A549 (cell line): ENCODE results near the gene ATXN7.

Experiments used
- JUN ChIP-seq, 2 experiments: fragments of >200 bp; sonication (Bioruptor Twin); formaldehyde crosslinking; IDR thresholded peaks; 2 replicates in 1 of 2; 3 replicates in 1 of 2; pipeline ENCODE4 v1.6.1; 2016 to 2017
- KDM1A ChIP-seq: fragments of 200-600 bp; sonication (generic); IDR thresholded peaks from 2 replicates; pipeline ENCODE4 v1.6.1; 2016; ENCODE audit warnings: low read depth, mild to moderate bottlenecking
- MAFK ChIP-seq: fragments of 450-650 bp; IDR thresholded peaks from 2 replicates; pipeline ENCODE4 v1.6.1; 2014; ENCODE audit not compliant: partially characterized antibody
- MAZ ChIP-seq: fragments of 150-350 bp; IDR thresholded peaks from 2 replicates; pipeline ENCODE4 v1.6.1; 2014; ENCODE audit warnings: antibody characterized with exemption, low read depth, low read length, borderline replicate concordance
- NFE2L2 ChIP-seq: fragments of 150-350 bp; conservative IDR thresholded peaks from 2 replicates; pipeline ENCODE4 v1.6.1; 2014; ENCODE audit warnings: low read length
- POLR2A ChIP-seq: IDR thresholded peaks from 2 replicates; pipeline ENCODE4 v1.6.1; 2012; ENCODE audit warnings: mild to moderate bottlenecking, low read length
- TF ChIP-seq, protein P1 (sequence below): fragments of >200 bp; sonication (Bioruptor Twin); formaldehyde crosslinking; IDR thresholded peaks from 3 replicates; pipeline ENCODE4 v1.5.1; 2016
- TF ChIP-seq, protein P2 (sequence below): IDR thresholded peaks from 2 replicates; pipeline ENCODE4 v1.6.1; 2012

DNA sequence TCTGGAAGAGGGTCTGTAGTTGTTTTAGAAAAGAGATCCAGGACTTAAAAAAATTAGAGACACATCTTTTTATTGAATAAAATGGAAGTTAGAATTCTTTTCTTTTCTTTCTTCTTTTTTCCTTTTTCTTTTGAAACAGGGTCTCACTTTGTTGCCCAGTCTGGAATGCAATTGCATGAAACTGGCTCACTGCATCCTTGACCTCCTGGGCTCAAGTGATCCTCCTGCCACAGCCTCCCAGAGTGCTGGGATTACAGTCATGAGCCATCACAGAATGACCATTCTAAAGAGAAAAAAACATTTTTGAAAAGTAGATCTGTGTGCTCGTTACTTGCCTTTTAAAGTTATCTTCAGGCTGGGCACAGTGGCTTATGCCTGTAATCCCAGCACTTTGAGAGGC, 3.6 kb downstream of the ATXN7 start:
- TF ChIP-seq MAFK (no peak), JUN (IDR thresholded peaks at IDR 0.05) (no peak), KDM1A (no peak), POLR2A (no peak), NFE2L2 (no peak), MAZ (no peak)
- TF ChIP-seq, protein P1, sequence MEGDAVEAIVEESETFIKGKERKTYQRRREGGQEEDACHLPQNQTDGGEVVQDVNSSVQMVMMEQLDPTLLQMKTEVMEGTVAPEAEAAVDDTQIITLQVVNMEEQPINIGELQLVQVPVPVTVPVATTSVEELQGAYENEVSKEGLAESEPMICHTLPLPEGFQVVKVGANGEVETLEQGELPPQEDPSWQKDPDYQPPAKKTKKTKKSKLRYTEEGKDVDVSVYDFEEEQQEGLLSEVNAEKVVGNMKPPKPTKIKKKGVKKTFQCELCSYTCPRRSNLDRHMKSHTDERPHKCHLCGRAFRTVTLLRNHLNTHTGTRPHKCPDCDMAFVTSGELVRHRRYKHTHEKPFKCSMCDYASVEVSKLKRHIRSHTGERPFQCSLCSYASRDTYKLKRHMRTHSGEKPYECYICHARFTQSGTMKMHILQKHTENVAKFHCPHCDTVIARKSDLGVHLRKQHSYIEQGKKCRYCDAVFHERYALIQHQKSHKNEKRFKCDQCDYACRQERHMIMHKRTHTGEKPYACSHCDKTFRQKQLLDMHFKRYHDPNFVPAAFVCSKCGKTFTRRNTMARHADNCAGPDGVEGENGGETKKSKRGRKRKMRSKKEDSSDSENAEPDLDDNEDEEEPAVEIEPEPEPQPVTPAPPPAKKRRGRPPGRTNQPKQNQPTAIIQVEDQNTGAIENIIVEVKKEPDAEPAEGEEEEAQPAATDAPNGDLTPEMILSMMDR, result no peak
- TF ChIP-seq, protein P2, sequence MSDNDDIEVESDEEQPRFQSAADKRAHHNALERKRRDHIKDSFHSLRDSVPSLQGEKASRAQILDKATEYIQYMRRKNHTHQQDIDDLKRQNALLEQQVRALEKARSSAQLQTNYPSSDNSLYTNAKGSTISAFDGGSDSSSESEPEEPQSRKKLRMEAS, result no peak
